Lower lobe of right lung (tissue), 2 donors: ENCODE measurements around the gene ADARB1. TPM values are rescaled to one million over a fixed set of nuclear protein-coding genes. Genes with fewer than 3 reads are reported as not detected.

ENCODE experiments used
- ATAC-seq, 2 donors: fragments of 200-7000 bp; cut with Tn5 transposase; one replicate each; pipeline ENCODE4 v1.9.1; 2020 to 2022; ENCODE audit warnings: mild to moderate bottlenecking in 2 of 2, moderate library complexity in 2 of 2
- DNase-seq: peaks from one replicate; pipeline ENCODE4 v3.0.0-alpha.2; 2020
- H3K27ac ChIP-seq: fragments of 200-600 bp; one replicate; pipeline ENCODE4 v1.8.0; 2022
- H3K27me3 ChIP-seq: fragments of 200-600 bp; one replicate; pipeline ENCODE4 v1.8.0; 2022; ENCODE audit warnings: low read depth
- H3K36me3 ChIP-seq: fragments of 200-600 bp; one replicate; pipeline ENCODE4 v1.8.0; 2022; ENCODE audit warnings: mild to moderate bottlenecking
- H3K4me1 ChIP-seq: fragments of 200-600 bp; one replicate; pipeline ENCODE4 v1.8.0; 2022
- H3K4me3 ChIP-seq: fragments of 200-600 bp; one replicate; pipeline ENCODE4 v1.8.0; 2022; ENCODE audit warnings: mild to moderate bottlenecking
- H3K9me3 ChIP-seq: fragments of 200-600 bp; one replicate; pipeline ENCODE4 v1.8.0; 2022
- intact Hi-C: fragments of 100-400 bp; cut with DNase I; formaldehyde crosslinking; loops from one replicate; pipeline ENCODE4 v1.11.0; 2022
- total RNA-seq: library from RNA; stranded (reverse); fragmentation: NEBNext Ultra II Directional; extraction: Animal tissue kit (Norgen Biotek cat#: 25700); gene quantifications from one replicate; pipeline ENCODE4 v1.2.1, GENCODE V29; 2021
- TF ChIP-seq, protein P1 (sequence below): fragments of 200-600 bp; IDR thresholded peaks from one replicate; pipeline ENCODE4 v1.8.0; 2022; ENCODE audit warnings: antibody characterized with exemption, mild to moderate bottlenecking
- donor health status: DM: no; HTN: yes; CAD: no; lungs with severe emphysema.

The ADARB1 gene
- total RNA-seq, 1 donor from 2014 or later: 48.2 TPM

DNA sequence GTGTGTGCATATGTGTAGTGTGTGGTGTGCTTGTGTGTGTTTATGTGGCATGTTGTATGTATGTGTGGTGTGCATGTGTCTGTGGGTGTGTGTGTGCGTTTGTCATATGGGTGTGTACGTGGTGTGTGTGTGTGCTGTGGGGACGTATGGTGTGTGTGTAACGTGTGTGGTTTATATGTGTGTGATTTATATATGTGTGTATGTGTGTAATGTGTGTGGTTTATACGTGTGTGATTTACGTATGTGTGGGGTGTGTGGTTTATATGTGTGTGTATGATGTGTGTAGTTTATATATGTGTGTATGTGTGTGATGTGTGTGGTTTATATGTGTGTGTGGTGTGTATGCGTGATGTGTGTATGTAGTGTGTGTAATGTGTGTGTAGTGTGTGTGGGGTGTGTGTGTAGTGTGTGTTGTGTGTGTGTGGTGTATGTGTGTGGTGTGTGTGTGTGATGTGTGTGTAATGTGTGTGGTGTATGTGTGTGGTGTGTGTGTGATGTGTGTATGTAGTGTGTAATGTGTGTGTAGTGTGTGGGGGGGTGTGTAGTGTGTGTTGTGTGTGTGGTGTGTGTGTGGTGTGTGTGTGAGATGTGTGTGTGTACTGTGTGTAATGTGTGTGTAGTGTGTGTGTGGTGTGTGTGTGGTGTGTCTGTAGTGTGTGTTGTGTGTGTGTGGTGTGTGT lies 32.3 kb upstream of the ADARB1 start:
- no peak for DNase-seq
- intact Hi-C loops: no loop called here
- TF ChIP-seq, protein P1, sequence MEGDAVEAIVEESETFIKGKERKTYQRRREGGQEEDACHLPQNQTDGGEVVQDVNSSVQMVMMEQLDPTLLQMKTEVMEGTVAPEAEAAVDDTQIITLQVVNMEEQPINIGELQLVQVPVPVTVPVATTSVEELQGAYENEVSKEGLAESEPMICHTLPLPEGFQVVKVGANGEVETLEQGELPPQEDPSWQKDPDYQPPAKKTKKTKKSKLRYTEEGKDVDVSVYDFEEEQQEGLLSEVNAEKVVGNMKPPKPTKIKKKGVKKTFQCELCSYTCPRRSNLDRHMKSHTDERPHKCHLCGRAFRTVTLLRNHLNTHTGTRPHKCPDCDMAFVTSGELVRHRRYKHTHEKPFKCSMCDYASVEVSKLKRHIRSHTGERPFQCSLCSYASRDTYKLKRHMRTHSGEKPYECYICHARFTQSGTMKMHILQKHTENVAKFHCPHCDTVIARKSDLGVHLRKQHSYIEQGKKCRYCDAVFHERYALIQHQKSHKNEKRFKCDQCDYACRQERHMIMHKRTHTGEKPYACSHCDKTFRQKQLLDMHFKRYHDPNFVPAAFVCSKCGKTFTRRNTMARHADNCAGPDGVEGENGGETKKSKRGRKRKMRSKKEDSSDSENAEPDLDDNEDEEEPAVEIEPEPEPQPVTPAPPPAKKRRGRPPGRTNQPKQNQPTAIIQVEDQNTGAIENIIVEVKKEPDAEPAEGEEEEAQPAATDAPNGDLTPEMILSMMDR: no peak
- no peaks in the 10 kb centered on the region for H3K27me3 ChIP-seq
- peak overlapping the region; percentile 67 for H3K27ac ChIP-seq
- H3K36me3 ChIP-seq: no peaks in the 10 kb centered on the region
- peak overlapping the region; percentile 33 for H3K4me3 ChIP-seq
- H3K4me1 ChIP-seq: peaks cover 20% of the 10 kb centered on the region
- no peak for ATAC-seq
- peaks cover 9% of the 10 kb centered on the region for H3K9me3 ChIP-seq

DNA sequence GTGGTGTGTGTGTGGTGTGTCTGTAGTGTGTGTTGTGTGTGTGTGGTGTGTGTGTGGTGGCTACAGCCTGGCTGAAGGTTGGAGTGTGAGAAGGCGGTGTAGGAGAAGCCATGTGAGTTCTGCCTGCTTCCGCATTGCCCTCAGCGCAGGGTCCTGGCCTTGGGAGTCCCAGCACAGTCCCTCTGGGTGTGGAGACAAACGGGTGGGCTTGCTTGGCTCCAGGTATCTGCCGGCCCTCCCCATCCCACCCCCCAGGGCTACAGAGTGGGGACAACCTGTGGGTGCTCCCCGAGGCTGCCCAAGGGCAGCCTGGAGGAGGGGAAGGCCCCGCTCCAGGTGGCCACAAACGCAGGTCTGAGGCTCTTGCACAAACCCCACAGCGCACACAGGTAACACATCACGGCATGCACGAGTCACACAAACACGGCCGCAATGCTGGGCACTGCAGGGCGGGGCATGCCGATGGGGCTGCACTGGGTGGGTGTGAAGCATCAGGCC lies 31.7 kb upstream of the ADARB1 start:
- Histone ChIP-seq H3K36me3 (no peaks in the 10 kb centered on the region), H3K4me1 (peaks cover 20% of the 10 kb centered on the region), H3K9me3 (peaks cover 14% of the 10 kb centered on the region), H3K4me3 (no peak overlapping the region), H3K27me3 (no peaks in the 10 kb centered on the region), H3K27ac (no peak overlapping the region)
- TF ChIP-seq, protein P1: no peak
- no peak for ATAC-seq
- intact Hi-C loops: no loop called here
- no peak for DNase-seq

DNA sequence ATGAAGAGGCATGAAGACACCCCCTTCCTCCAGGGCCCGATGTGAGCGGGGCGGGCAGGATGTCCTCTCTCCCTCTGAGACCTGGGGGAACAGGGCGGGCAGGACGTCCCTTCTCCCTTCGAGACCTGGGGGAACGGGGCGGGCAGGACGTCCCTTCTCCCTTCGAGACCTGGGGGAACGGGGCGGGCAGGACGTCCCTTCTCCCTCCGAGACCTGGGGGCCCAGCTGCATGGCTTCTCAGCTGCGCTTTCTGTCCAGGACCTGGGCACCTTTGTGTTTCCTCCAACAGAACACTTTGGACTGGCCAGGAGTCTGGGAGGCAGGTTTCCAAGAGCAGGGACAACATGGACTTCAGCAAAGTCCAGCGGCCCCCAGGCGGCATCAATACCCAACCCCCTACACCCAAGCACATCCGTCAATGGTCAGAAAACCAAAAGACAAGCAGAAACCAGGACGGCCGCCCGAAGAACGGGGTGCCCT lies 30.8 kb upstream of the ADARB1 start:
- H3K36me3 ChIP-seq: no peaks in the 10 kb centered on the region
- intact Hi-C loops: no loop called here
- DNase-seq (no peak), ATAC-seq (no peak)
- no peak overlapping the region for H3K27ac ChIP-seq
- peaks cover 14% of the 10 kb centered on the region for H3K9me3 ChIP-seq
- no peaks in the 10 kb centered on the region for H3K27me3 ChIP-seq
- TF ChIP-seq, protein P1: no peak
- H3K4me3 ChIP-seq: no peak overlapping the region
- H3K4me1 ChIP-seq: peaks cover 20% of the 10 kb centered on the region

DNA sequence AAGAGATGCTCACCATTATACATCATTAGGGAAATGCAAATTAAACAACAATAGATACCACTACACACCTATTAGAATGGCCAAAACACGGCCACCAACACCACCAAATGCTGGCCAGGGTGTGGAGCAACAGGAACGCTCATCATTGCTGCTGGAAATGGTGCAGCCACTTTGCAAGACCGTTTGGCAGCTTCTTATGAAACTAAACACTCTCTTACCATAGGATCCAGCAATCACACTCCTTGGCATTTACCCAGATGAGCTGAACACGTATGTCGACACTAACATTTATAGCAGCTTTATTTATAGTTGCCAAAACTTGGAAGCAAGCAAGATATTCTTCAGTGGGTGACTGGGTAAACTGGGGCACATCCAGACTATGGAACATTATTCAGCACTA lies 28.9 kb upstream of the ADARB1 start:
- Histone ChIP-seq H3K27me3 (no peaks in the 10 kb centered on the region), H3K36me3 (no peaks in the 10 kb centered on the region), H3K9me3 (peaks cover 14% of the 10 kb centered on the region), H3K27ac (no peak overlapping the region), H3K4me1 (peaks cover 14% of the 10 kb centered on the region), H3K4me3 (no peak overlapping the region)
- TF ChIP-seq, protein P1: no peak
- no peak for ATAC-seq
- DNase-seq: no peak
- intact Hi-C loops: no loop called here

DNA sequence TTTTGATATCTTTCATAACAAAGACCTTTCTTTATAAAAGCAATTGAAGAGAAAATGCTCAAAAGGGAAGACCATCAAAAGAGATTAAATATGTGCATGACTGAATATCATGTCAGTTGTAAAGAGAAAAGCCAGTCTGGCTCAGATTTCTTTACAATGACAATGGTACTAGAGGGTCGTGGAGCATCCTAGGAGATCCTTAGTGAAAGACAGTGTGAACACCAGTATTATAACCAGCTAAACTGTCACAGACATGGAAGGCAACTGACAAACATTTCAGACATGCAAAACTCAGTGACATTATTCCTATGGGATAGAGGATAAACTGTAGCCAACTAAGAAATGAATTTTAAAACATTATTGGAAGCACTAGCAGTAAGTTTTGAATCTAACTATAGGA lies 27.1 kb upstream of the ADARB1 start:
- Histone ChIP-seq H3K27ac (no peak overlapping the region), H3K4me3 (no peak overlapping the region), H3K36me3 (no peaks in the 10 kb centered on the region), H3K4me1 (no peaks in the 10 kb centered on the region), H3K9me3 (peaks cover 14% of the 10 kb centered on the region), H3K27me3 (peaks cover 2% of the 10 kb centered on the region)
- DNase-seq: no peak
- TF ChIP-seq, protein P1: no peak
- ATAC-seq: no peak
- intact Hi-C loops: no loop called here
